SH-SY5Y (cell line): Measurements from ENCODE around the gene SPRR1A.

Source experiments
- GATA2 ChIP-seq: IDR thresholded peaks from 2 replicates; pipeline ENCODE4 v1.6.1; 2011; ENCODE audit warnings: mild to moderate bottlenecking, low read depth, low read length
- GATA3 ChIP-seq: IDR thresholded peaks from 2 replicates; pipeline ENCODE4 v1.6.1; 2011; ENCODE audit warnings: low read depth, mild to moderate bottlenecking, low read length, moderate library complexity

- TF ChIP-seq GATA2, result no peak
- no peak for TF ChIP-seq GATA3
Measured at GRCh38 chr1:152976688-152977087, 7.2 kb upstream of the SPRR1A start.
